Measurements from ENCODE around the gene GNMT.
A peak's percentile ranks its signal among the peaks of the same experiment; 100 is the strongest.

The GNMT gene

GRCh38 chr6:42932412-42932811 lies 28.1 kb upstream of the GNMT start:
- no peaks in the 10 kb centered on the region for H3K9me3 Mint-ChIP-seq
- H3K27ac Mint-ChIP-seq: peak overlapping the region; percentile 84 to 99 (median 99)
- no peak for TF ChIP-seq CTCF (IDR thresholded peaks at IDR 0.05; ENCODE audit: unreplicated experiment in 3 of 3)
- no peaks in the 10 kb centered on the region for H3K27me3 Mint-ChIP-seq (ENCODE audit: low read depth)
- H3K36me3 Mint-ChIP-seq (ENCODE audit: low read depth): peaks cover 47% of the 10 kb centered on the region
- peaks cover 40% of the 10 kb centered on the region for H3K4me1 Mint-ChIP-seq
- H3K4me3 Mint-ChIP-seq: peak overlapping the region; percentile 11 to 84 (median 61)

- H3K36me3 Mint-ChIP-seq (ENCODE audit: low read depth): peaks cover 52% of the 10 kb centered on the region
- H3K4me1 Mint-ChIP-seq: peaks cover 40% of the 10 kb centered on the region
- peak overlapping the region in 1 of 3 experiments; percentile 5 for H3K4me3 Mint-ChIP-seq
- H3K9me3 Mint-ChIP-seq: no peaks in the 10 kb centered on the region
- H3K27me3 Mint-ChIP-seq (ENCODE audit: low read depth): no peaks in the 10 kb centered on the region
- TF ChIP-seq CTCF (IDR thresholded peaks at IDR 0.05; ENCODE audit: unreplicated experiment in 3 of 3): no peak
- peak overlapping the region in 1 of 3 experiments; percentile 9 for H3K27ac Mint-ChIP-seq
These were observed 27.3 kb upstream of the GNMT start for GRCh38 chr6:42933205-42933604.

- Mint-ChIP-seq H3K27ac (no peak overlapping the region), H3K4me3 (no peak overlapping the region), H3K27me3 (ENCODE audit: low read depth) (peaks cover 4% of the 10 kb centered on the region), H3K9me3 (no peaks in the 10 kb centered on the region), H3K36me3 (ENCODE audit: low read depth) (peaks cover 64% of the 10 kb centered on the region), H3K4me1 (peaks cover 25% of the 10 kb centered on the region)
- no peak for TF ChIP-seq CTCF (IDR thresholded peaks at IDR 0.05; ENCODE audit: unreplicated experiment in 3 of 3)
These were observed 25.2 kb upstream of the GNMT start for GRCh38 chr6:42935322-42935721.

GRCh38 chr6:42936398-42936797 lies 24.2 kb upstream of the GNMT start:
- H3K9me3 Mint-ChIP-seq: no peaks in the 10 kb centered on the region
- H3K27ac Mint-ChIP-seq: no peak overlapping the region
- no peak for TF ChIP-seq CTCF (IDR thresholded peaks at IDR 0.05; ENCODE audit: unreplicated experiment in 3 of 3)
- no peak overlapping the region for H3K4me3 Mint-ChIP-seq
- H3K27me3 Mint-ChIP-seq (ENCODE audit: low read depth): peaks cover 4% of the 10 kb centered on the region
- H3K36me3 Mint-ChIP-seq (ENCODE audit: low read depth): peaks cover 63% of the 10 kb centered on the region
- H3K4me1 Mint-ChIP-seq: peaks cover 17% of the 10 kb centered on the region

- no peak for TF ChIP-seq CTCF (IDR thresholded peaks at IDR 0.05; ENCODE audit: unreplicated experiment in 3 of 3)
- H3K27ac Mint-ChIP-seq: peak overlapping the region in 1 of 3 experiments; percentile 1
- H3K36me3 Mint-ChIP-seq (ENCODE audit: low read depth): peaks cover 55% of the 10 kb centered on the region
- H3K4me3 Mint-ChIP-seq: no peak overlapping the region
- H3K27me3 Mint-ChIP-seq (ENCODE audit: low read depth): peaks cover 4% of the 10 kb centered on the region
- peaks cover 7% of the 10 kb centered on the region for H3K4me1 Mint-ChIP-seq
- H3K9me3 Mint-ChIP-seq: no peaks in the 10 kb centered on the region
These were observed 22.8 kb upstream of the GNMT start for GRCh38 chr6:42937548-42938427.

GRCh38 chr6:42938428-42938796 lies 22.1 kb upstream of the GNMT start:
- Mint-ChIP-seq H3K27me3 (ENCODE audit: low read depth) (peaks cover 4% of the 10 kb centered on the region), H3K27ac (no peak overlapping the region), H3K9me3 (no peaks in the 10 kb centered on the region), H3K4me3 (no peak overlapping the region), H3K4me1 (peaks cover 1% of the 10 kb centered on the region), H3K36me3 (ENCODE audit: low read depth) (peaks cover 50% of the 10 kb centered on the region)
- TF ChIP-seq CTCF (IDR thresholded peaks at IDR 0.05; ENCODE audit: unreplicated experiment in 3 of 3): no peak

Data from nephron (organoid).